ENCODE results near the gene HIGD2B. TPM values are rescaled to one million over a fixed set of nuclear protein-coding genes. Genes with fewer than 3 reads are reported as not detected.

Gene HIGD2B
- total RNA-seq, 4 donors from 2014 or later: not detected

Small RNAs within 50 kb of the gene (small RNA-seq; reads per million reads assigned to genes)
- gene RN7SL853P: not detected

Other genes with a start within 250 kb of the HIGD2B start
- gene ARIH1, start 211.9 kb downstream of the HIGD2B start, total RNA-seq: 10 to 100 TPM; 45.4 to 84.2 (median 63.2) TPM
- not detected for gene GOLGA6B, start 31.5 kb downstream of the HIGD2B start, total RNA-seq
- 10 to 100 TPM in 3 of 4 donors, 1 to 10 TPM in 1; 6.1 to 25.7 (median 16.2) TPM for gene BBS4, start within 50 bp of the HIGD2B start, total RNA-seq
- gene ADPGK, start 97.6 kb upstream of the HIGD2B start, total RNA-seq: 10 to 100 TPM; 45.7 to 93.2 (median 61.1) TPM